GM18867 (cell line): ENCODE measurements around the gene CDCP2.

ENCODE experiments used
- ATAC-seq: cut with Tn5 transposase; IDR thresholded peaks from one replicate; pipeline ENCODE4 v1.9.1; 2021; ENCODE audit warnings: mild to moderate bottlenecking, moderate library complexity; ENCODE audit not compliant: unreplicated experiment

The CDCP2 gene

DNA sequence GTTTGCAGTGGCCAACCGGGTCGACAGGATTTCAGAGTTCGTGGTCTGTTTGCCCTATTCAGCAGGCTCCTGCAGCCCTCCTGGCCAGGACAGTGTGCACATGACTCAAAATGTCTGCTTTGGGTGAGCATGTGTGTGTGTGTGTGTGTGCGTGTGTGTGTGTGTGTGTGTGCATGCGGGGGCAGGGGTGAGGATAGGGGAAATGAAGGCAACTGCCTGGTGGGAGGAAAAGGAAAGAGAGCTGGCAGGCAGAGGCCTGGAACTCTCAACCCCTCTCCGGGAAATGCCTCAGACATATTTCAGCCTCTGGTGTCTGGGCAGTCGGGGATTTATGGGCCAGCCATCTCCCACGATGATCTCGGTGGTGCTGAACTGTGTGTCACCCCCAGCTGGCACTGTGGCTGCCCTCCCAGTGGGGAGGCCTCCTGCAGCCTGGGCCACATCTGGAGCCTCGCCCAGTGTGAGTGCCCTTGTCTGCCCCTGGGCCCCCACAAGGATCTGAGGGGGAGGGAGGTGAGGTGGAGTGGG, 15.2 kb downstream of the CDCP2 start:
- no peak for ATAC-seq

DNA sequence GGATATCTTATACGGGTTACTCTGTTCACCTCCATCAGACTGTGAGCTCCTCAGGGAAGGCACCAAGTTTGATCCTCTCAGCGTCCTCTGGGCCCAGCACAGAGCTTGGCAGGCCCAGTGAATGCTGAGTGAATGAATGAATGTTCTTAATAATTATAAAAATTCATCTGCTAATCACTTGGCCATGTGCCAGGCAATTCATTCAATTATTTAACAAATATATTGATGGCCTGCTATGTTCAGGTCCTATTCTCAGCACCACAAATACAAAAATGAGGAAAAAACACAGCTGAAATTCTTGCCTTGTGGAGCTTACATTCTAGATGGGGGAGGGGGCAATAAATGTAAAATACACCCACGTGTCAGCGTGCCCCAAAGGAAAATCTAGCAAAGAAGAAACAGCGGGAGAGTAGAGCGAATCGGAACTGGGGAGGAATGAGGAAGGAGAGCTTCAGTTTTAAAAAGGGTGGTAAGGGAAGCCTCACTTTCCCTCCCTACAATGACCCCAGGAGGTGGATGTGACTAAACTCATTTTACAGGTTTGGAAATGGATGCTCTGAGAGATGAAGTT, 15.8 kb downstream of the CDCP2 start:
- ATAC-seq = no peak

DNA sequence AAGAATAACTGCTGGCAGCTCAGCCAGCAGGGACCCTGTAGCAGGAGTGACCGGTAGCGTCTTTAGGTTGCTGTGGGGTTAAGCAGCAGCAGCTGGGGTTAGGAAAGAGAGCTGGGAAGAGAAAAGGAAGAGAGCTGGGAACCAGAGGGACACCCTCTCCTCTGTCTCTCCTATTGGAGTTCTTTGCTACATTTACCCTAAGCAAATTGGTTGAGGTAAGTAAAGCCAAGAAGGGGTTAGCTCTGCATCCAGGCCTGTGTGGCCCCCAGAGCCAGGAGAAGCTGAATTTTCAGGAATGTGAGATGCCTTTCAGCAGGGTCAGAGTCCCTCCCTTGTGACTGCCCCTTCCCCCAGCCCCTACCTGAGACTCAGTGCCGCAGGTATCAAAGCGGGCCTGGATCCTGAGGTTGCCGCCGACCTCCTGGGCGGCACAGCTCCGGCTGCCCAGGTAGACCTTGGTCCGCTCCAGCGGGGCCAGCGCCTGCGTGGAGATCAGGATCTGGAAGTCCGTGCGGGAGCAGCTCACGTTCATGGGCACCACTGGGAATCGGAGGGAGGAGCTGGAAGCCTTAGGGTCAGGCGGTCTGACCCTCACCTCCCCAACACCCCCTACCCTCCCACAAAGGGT, 16.4 kb downstream of the CDCP2 start:
- ATAC-seq = no peak

DNA sequence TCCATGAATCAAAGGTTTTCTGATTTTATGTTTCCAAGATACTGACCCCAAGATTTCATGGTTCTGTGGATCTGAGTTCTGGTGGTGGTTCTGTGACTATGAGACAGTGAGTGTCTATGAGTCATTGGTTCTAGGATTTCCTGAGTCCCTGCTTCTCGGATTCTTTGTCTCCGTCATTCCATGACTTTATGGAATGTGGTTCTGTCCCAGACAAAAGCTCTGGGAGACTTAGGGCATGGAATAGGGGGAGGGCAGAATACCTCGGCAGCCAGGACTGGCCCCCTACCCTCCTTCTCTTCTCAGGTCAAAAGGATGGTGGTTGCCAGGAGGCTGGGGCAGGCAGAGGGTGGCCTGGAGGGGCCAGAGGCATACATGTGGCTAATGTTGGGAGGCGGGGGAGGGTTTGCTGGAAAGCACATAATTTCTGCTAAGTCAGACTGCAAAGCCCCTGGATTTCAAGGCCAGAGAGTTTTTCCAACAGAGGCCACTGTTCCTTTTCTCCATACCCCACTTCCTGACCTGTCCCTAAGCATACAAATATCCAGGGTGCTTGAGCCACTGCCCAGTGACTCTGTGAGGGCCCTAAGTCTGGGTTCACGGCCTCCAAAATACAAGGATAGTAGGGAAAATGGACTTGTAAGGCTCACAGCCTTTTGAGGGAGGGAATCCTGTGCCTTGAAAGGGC, 17.2 kb downstream of the CDCP2 start:
- no peak for ATAC-seq

DNA sequence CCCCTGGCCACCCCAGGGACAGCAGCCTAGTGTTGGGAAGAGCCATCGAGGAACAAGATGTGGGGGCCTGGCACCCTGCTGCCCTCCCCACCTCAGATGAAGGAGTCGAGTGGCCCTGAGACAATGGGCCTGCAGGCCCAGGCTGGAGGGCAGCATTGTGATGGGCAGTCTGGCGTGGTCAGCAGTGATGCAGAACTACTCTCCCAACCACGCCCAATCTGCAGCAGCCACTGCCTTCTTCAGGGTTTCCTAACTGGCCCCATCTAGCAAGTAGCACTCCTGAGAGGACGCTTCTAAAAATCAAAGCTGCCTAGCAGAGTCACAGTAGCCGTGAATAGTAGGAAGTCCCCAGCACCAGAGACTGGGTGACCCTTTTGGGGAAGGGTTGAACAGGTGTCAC, 18.5 kb downstream of the CDCP2 start:
- ATAC-seq = no peak

DNA sequence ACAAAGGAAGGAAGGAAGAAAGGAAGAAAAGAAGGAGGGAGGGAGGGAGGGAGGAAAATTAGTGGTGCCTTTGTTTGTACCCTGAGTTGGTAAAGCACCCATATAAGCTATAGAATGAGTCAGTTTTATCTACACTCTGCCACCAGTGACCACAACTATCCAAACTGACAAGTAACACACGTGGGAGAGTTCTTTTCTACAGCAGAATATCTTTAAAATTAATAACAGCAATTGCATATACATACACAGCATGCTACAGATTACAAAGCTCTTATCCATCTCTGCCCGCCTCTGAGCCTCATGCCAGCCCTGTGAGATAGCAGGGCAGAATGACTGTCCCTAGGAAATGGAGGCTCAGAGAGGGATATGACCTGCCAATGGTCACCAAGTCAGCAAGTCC, 20.3 kb downstream of the CDCP2 start:
- ATAC-seq = no peak

DNA sequence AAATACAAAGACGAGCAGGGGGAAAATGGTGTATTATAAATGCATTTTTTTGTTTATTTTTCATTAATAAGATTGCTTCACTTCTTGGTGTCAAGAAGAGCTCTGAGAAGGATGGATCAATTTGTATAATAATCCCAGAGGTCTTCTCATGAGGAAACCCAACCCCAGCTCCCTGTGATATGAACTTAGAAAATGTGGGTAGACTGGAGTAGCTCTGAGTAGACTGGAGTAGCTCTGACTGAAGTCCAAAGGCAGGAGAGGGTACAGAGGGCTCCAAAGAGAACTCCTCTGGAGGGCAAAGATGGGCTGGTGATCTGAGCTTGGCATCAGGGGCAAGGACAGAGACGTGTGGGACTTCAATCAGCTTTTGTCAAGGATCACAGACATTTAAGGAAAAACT, 21.4 kb downstream of the CDCP2 start:
- ATAC-seq = no peak

DNA sequence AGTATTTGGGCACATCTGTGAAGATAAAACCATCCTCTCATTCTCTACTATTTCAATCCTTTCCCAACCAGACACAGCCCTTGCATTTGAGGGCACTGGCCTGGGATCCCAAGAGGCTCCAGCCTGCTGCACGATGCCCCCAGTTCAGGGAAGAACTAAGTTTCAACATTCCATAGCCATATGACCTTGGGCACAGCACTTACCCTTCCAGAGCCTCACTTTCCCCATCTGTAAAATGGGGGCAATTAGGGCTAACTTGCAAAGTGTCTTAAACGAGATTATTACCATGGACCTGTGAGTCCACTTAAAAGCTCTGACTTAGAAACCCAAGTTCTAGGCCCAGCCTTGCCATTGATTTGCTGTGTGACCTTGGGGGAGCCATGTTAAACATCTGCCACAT, 22.9 kb downstream of the CDCP2 start:
- no peak for ATAC-seq

DNA sequence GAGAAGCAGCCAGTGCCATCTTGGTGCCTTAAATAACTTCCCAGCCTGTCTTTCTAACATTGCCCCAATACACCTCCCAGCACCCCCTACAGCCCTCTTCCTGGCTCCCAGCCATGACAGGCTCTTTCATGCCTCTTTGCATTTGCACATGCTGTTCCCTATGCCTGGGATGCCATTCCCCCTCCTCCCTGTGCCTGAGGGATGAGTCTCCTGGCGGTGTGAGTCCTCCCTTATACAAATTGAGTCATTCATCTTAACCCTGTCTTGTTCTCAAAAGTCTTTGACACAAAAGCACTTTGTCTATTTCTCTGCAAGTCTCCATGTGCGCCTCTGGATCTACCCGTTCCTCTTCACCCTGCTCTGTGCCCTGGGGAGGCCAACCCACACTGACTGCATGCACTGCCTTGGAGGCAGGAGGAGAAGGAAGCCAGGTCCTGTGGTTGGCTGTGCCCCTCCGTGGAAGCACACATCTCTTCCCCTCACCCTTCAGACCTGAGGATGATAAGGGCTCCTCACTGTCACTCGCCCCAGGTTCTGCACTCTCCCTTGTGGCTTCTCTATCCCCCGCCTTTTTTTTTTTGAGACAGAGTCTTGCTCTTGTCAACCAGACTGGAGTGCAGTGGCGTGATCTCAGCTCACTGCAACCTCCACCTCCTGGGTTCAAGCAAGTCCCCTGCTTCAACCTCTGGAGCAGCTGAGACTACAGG, 25.1 kb downstream of the CDCP2 start:
- ATAC-seq = no peak

DNA sequence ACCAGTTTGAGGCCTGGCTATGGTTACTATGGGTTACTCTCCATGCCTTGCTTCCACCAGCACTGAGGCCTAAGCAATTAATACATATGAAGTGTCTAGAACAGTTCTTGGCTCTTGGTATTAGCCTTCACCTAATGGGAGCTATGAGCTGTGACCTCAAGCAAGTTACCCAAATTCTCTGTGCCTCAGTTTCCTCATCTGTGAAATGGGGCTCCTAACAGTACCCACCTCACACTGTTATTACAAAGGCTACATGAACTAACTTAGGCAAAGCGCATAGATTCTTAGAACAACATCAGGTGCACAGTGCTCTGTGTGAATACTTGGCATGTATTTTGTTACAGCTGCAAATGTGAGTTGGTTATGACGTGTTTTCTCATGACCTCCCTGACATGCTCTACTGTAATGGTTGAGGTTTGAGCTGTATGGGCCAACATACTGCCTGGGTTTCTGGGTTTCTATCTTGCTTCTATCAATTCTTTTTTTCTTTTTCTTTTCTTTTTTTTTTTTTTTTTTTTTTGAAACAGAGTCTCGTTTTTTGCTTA, 26.5 kb downstream of the CDCP2 start:
- ATAC-seq = no peak

DNA sequence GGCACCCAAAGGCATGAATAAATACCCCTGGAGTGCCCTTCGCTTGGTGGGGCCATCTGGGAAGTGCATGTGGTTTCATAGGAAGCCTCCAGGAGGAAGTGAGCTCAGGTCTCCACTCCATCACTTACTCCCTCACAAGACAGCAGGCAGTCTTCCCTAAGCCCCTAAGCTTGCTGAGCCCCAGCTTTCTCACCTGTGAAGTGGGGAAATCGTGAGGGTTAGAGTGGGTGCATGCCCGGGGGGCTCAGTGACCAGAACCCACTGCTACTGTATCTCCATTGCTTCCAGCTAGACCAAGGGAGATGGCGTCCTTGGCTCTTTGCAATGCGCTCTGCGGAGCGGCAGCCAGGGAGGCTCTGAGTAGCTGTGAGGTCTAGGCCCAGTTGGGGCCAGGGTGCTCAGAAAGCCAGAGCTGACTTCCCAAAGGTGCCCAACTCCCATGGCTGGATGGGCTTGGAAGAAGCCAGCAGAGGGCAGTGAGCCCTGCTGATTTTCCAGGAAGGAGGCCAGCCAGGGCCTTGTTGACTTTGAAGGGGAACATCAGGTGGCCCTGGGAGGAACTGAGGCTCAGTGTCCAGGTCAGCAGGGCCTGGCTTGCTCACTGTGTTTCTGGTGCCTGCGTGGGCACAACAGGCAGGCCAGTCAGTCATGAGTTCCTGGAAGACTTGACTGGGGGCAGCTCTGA, 27.3 kb downstream of the CDCP2 start:
- no peak for ATAC-seq

DNA sequence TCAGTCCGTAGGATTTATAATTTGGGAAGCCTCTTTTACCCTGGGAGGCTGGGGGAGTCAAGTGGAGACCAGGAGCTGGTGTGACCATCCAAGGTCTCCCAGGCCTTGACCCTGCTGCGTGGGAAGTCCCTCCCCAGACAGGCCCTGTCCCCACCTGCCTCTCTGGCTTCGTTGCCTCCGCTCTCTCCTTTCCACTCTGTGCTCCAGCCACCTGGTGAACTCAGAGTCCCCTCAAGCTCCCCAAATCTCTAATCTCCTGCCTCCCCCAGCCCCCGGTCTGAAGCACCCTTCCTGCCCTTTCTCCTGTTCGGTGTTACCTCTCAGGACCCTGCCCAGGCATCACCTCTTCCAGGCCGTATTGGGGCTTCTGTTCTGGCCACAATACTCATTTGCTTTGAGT, 27.9 kb downstream of the CDCP2 start:
- no peak for ATAC-seq

DNA sequence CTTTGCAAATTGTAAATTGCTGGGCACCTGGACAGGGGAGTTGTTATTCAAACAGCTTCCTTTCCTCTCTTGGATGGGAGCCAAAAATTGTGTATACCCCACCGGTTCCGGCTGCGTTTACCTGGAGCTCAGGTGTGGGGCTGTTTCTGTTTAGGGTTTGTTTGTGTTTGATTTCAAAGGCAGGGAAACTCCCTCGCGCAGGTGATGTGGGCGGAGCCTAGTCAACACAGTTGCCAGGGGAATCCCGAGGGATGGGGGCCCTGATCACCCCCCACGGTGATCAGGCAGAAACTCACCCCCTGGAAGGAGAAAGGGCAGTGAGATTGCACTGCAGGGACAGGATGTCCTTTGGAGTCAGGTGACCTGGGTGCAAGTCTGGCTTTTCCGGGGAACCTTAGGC, 28.3 kb downstream of the CDCP2 start:
- ATAC-seq = no peak

DNA sequence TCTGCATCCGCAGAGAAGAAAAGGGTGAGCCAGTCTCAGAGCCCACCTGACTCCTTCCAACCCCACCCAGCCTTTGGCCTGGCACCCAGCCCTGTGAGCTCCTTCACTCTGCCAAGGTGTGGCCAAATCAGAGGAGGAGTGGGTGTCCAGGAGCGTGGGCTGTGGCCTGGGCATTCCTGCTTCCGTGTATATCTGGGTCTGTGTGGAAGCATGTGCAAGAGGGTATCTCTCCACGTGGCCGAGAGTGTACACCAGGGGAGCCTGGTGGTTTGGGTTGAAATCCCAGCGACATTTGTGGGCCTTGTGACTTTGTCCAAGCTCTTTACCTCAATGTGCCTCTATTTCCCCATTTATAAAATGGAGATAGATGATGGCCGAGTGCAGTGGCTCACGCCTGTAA, 29.8 kb downstream of the CDCP2 start:
- no peak for ATAC-seq

DNA sequence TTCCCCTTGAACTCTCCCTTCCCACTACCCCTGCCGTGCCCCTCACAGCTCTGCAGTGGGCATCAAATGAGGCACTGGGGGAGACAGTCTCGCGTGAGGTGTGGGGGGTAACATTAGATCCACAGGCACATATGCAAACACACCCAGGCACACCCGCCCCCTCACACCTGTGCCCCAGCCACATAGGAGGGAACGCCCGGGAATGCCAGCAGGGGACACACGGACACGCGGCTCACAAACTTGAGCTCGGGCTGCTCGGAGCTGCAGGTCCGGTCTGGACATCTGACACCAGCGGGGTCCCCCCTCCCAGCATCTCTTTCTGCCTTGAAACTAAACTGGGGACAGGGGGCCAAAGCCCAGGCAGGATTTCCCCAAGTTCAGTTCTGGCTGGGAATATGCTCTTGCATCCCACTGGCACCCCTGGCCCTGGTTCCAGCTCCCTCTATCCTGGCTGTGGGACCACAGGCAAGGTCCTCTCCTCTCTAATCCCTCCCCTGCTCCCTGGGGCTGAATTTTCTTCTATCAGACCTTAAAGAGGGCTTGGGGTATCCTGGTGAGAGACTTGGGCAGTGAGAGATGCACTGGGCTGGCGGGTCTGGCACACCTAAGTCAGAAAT, 30.6 kb downstream of the CDCP2 start:
- ATAC-seq = no peak

DNA sequence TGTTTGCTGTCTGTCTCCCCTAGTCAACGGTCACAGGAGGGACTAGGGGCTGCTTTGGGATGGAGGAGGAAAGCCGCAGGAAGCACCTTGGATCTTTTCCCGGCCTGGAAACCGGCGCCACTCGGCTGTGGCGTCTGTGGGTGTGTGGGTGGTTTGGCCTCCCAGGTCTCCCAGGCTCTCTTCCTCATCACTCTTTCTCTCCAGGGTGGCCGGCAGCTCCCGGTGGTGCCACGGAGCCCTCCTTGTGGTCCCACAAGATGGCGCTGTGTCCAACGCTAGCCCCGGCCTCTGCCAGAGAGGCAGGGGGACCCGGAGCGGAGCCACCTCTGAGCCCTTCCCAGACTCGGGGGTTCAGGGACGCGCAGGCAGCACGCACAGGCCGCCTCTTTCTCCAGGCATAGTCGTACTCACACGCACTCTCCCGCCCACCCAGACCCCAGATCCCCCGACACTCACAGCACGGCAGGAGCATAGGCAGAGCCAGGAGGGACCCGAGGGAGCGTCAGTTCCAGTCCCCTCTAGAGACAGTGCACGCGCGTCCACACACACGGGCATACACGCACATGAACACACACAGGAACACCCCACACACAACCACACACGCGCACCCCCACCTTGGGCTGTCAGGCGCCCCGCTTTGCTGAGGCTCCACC, 31.2 kb downstream of the CDCP2 start:
- ATAC-seq = no peak

DNA sequence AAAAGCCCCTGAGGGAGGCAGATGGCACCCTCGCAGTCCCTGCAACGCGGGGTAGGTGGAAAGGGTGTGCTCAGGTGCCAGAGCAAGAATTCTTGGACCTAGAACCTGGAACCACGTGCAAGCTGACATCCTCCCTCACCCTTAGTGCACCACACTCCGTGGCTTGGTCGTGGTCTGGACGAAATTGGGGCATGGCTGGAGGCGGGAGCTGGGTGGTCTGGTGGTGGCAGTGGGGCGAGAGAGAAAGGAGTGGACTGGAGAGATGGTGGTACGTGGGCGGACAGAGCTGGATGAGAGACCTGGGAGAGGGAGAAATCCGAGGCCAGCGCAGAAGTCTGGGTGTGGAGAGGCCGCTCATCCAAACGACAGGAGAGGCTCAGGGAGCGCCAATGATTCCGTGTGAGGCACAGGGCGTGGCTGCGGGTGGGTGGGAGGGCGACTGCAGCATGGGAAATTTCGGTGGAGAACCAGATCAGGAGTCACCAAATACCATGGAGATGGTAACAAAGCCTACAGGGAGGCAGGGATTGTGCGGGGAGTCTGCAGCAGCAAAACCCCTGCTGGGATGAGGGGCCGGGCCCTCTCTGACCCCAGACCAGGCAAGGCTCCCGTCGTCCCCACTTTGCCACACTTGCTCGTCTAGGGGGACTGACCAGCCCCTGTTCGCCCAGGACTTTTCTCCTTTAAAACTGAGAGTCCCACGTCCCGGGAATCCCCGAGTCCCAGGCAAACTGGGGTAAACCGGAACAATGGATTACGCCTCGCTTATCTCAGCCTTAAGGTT, 31.9 kb downstream of the CDCP2 start:
- no peak for ATAC-seq

DNA sequence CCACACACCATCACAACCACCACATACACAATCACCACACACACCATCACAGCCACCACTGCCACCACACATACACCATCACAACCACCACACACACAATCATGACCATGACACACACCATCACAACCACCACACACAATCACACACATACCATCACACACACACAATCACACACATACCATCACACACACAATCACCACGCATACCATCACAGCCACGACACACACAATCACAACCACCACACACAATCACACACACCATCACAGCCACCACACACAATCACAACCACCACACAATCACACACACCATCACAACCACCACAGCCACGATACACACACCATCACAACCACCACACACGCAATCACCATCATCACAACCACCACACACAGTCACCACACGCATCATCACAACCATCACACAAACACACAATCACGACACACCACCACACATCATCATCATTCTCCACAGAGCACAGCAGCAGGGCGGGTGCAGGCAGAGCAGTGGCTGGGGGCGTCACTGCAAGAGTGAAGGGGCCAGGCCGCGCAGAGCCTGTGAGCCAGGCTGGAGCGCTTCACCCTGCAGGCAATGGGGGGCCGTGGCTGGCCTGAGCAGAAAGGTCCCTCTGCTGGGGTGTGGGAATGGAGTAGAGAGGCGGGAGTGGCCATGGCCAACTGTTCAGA, 32.6 kb downstream of the CDCP2 start:
- ATAC-seq = no peak

DNA sequence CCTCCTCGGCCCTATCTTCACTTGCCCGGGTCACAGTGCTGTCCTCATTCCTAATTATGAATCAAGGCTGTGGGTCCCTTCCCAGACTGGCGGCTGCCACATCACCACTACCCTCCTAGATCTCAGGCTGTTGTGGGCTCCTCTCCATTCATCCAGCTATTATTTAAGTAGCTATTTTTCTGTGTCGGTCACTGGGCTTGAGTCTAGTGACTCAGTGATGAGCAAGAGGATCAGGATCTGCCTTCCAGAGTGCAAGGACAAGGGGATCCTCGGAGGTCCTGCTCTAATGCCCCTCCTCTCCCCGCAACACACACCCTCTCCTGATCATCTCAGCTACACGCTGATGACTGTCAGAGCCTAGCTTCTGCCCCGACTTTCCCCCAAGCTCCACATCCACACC, 34.1 kb downstream of the CDCP2 start:
- no peak for ATAC-seq
